AG20443 (cell line): Measurements from ENCODE around the gene LRP1.

ENCODE experiments used
- DNase-seq: peaks from one replicate; pipeline ENCODE4 v3.0.0; 2012; ENCODE audit warnings: low spot score, mixed read lengths

LRP1 gene

DNA sequence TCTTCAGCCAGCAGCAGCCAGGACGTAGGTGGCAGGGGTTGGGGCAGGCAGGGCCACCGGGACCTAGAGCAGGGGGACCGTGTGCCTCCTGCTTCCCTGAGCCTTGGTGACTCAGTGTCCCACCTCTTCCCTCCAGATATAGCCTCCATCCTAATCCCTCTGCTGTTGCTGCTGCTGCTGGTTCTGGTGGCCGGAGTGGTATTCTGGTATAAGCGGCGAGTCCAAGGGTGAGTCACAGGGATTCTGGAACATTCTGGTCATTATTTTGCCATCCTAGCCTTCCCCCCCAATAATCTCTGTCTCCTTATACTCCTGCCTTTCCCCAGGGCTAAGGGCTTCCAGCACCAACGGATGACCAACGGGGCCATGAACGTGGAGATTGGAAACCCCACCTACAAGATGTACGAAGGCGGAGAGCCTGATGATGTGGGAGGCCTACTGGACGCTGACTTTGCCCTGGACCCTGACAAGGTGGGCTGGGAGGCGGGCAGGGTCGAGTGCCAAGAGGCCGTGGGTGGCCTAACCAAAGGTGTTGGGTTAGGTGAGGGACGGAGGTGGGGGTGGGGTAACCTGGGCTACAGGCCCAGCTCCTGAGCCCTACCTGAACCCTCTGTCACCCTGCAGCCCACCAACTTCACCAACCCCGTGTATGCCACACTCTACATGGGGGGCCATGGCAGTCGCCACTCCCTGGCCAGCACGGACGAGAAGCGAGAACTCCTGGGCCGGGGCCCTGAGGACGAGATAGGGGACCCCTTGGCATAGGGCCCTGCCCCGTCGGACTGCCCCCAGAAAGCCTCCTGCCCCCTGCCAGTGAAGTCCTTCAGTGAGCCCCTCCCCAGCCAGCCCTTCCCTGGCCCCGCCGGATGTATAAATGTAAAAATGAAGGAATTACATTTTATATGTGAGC lies 83.8 kb downstream of the LRP1 start:
- no peak for DNase-seq

DNA sequence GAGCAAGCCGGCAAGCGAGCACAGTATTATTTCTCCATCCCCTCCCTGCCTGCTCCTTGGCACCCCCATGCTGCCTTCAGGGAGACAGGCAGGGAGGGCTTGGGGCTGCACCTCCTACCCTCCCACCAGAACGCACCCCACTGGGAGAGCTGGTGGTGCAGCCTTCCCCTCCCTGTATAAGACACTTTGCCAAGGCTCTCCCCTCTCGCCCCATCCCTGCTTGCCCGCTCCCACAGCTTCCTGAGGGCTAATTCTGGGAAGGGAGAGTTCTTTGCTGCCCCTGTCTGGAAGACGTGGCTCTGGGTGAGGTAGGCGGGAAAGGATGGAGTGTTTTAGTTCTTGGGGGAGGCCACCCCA lies 84.4 kb downstream of the LRP1 start:
- DNase-seq, result no peak

DNA sequence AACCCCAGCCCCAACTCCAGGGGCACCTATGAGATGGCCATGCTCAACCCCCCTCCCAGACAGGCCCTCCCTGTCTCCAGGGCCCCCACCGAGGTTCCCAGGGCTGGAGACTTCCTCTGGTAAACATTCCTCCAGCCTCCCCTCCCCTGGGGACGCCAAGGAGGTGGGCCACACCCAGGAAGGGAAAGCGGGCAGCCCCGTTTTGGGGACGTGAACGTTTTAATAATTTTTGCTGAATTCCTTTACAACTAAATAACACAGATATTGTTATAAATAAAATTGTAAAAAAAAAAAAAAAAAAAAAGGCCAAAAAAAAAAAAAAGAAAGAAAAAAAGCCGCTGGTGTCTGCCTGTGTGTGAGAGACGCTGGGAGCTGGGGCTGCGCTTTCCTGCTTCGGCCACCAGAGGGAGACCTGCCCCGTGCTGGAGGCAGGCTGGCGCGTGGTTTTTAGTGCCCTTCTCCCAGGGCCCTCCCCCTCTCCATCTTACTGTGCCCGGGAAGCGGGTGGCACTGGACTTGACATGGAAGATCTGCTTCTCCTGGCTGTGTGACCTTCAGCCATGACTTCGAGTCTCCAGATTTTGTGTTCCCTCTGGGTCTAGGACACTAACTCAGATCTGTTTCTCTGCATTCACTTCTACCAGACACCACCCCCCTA lies 84.9 kb downstream of the LRP1 start:
- peak; percentile 95 for DNase-seq

DNA sequence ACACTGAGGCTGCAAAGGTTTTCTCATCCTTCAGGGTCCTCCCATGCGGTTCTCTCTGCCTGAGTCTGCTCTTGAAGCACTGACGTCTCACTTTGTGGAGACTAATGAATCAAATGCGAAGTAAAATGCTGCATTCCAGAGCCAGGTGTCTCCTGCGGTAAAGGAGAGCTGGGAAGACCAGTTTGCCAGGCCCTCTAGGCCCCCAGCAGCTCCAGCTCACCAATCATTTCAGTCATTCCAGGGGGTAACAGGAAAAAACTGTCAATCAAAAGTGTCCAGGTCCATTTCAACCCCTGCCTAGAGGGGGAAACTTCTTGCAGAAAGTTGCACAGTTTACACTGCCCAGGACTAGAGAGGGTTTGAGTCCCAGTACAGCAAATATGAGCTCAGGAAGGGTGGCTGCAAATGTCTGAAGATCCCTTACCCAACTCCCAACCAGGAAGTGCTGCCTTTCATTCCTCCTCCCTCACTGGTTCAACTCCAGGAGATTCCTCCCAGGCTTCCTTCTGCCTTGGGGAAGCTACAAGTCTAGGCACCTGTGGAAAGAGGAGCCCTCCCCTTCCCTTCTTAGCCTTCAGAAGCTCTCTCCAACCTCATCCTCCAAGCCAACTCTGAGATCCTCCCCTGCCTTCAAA lies 85.6 kb downstream of the LRP1 start:
- no peak for DNase-seq

DNA sequence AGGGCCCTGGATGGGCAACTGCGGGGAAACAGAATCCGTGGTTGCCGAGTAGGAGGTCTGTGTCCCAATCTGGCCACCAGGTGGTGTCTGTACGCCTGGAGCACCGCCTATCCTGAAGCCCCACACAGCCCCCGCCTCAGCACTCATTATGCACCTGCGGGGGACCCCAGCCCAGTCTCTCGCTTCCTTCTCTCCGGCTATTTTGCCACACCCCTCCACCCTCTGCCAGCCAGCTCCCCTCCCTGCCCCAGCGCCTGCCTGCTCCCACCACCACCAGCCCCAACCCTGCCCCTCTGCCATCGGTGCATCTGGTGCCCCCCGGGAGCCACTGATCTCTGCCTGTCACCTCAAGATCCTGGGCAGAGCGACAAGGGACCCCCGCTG lies 86.1 kb downstream of the LRP1 start:
- peak; percentile 69 for DNase-seq

DNA sequence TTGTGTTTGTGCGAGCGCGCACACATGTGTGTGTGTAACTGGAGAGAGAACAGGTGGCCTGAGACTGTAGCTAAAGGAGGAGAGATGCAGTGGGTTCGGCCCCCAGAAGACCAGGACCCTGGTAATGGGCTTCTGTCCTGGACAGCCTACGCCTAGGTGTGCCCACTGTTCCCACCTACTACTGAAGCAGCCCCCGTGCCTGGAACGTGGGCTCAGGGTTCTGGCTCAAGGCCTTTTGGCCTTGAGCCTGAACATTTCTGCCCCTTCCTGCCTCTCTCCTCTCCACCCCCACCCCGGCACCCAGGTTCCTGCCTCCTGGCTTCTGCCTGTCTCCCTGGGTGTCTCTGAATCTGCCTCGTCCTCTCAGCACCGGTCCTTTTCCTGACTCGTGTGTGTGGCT lies 86.8 kb downstream of the LRP1 start:
- no peak for DNase-seq

DNA sequence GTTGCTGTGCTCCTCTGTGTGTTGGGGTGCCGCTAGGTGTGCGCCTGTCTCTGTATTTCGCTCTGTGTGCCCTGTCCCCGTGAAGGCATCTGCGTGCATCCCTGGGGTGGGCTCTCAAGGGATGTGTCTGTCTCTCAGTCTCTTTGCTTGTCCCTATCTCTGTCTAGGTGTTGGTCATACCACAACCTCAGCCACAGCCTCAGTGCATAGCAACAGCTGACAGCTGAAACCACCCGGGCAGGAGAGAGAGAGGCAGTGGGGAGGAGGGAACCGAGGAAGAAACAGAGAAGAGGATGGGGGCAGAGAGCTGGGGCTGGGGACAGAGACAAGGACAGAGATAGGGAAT lies 87.4 kb downstream of the LRP1 start:
- peak; percentile 47 for DNase-seq

DNA sequence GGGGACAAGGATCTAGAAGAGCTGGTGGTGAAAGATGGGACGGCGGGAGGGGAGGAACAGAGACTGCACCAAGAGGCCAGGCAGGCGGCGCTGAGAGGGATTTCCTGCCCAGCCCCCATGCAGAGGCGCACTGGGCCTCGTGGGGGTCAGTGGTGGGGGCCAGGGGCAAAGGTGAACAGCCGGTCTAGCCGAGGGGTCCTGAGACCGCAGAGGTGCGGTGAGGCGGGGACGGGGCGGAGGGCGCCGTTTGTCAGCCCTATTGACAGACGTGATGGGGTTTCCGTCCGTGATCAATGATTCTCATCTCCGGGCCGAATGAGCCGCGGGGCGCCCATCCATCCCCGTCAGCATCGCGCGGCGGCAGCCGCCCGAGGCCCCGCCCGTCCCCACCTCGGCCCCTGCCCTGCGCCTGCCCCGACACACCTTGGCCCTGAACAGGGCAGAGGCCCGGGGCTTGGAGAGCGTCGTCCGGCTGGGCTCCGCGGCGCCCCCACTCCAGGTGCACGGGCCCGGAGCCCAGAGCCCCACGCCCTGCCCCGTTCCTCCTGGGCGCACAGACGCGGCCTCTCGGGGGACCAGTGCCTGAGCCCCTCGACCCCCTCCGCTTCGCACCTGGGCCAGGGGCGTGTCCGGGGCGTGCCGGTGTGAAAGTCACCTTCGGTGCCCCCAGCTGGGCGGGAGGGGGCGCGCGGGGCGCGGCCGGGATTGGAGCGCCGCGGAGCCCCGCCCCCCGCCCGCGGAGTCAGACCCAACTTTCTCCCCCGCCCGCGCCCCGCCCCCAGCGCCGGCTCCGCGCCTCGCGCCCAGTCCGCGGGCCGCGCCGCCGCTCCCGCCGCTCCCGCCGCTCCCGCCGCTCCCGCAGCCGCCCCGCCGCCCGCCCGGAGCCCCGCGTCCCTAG lies 88.0 kb downstream of the LRP1 start, which contains the start of gene NXPH4:
TSS of gene NXPH4 (plus strand) at position 781 of the 898 bp plus-strand sequence. CDS start 176 bp downstream, outside the sequence.
- peak; percentile 73 for DNase-seq

DNA sequence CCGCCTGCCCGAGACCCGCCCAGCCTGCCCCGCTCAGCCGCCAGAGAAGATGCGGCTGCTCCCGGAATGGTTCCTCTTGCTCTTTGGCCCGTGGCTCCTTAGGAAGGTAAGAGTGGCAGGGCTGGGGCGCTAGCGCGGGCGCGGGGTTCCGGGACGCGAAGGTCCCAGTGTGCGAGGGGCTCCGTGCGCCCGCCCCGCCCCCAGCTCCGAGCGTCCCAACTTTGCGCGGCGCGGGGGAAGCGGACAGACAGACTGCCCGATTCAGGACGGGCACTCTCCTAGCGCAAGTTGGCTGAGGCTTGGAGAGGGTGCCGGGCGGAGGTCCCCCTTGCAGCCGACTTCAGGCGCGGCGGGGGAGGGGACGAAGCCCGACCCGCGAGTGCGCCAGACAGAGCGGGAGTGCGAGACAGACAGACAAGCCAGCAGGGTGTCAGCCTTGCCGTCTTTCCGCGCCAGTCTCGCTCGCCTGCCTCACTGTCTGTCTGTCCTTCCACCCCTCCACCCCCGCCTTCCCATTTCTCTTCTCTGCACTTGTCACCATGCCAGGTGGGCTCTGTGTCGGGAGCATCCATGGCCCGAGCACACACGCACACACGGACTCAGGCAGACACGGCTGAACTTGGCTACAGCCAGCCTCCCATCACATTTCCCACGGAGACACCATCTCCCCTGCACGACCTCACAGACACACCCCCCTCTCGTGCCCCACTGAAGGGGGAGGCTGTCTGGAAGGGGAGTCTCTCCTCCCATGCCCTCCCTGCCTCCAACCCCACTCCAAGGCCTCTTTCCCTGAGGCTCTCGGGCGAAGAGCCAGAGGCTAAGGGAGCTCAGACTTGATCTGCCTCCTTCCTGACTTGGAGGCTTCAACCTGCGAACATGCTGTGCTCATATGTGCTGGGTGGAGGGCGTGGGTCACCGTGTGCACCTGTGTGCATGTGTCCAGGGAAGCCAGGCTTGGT lies 88.9 kb downstream of the LRP1 start:
- no peak for DNase-seq

DNA sequence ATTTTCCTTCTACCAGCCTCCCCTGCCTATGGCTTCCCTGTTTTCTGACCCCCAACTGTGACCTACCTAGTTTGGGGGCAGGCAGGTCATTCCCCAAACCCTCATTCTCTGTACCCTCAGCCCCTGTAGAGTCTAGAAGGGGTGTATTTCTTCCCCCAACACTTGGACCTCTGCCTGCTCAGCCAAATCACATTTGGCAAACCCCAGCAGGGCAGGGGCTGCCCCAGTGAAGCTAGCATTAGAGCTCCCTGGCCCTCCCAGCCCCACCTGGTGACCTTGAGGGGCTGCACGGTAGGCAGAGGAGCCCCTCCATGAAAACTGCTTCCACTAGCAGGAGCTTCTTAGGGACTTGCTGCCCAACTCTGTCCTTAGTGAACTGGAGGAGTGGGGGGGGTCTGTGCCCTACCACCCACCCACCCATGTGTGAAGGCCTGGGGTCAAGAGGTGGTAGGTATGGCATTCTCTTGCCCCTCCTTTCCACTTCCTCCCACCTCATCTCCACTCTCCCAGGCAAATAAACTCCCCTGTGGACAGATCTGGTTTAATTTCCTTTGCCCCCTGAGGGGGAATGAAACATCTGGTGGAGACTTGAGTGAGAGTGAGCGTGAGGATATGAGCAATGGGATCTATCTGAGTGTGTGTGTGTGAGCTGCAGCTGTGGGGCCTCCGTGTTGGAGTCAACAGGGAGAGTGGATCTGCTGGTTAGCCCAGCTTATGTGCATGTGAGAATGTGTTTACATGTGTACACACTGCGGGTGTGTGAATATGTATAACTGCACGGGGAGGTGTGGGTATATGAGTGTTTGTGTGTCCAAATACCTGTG lies 90.0 kb downstream of the LRP1 start:
- DNase-seq, result no peak

DNA sequence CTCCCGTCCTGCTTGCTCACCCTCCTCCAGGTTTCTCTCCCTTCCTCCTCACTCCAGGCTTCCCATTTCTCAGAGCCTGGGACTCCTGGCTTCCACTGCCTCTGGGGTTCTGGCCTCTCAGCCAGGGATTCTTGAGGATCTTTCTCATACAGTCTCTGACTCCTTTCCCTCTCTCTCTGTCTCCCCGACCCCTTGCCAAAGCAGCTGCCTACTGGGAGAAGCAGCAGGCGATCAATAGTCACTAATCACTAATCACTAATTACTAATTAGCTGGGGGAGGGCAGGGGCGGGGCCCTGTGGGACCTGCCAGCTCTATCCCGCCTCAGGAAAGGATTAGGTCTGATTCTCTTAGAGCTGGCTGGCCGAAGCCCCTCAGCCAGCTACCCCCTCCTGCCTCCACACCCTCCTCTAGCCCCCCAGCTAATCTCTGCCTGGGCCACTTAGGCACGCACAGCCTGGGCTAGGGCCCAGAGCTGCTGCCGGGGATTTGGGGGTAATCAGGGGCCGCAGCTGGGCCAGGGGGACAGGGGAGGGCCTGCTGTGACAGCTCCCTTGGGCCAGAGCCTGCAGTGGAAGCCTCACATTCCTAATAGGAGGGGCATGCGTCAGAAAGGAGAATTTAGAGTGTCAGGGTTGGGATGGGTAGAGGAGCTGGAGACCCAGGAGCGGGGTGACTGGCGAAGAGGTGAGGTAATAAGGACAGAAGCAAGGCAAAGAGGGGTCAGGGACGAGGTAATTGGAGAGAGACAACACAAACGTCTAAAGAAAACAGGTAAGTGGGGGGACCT lies 91.1 kb downstream of the LRP1 start:
- DNase-seq, result no peak

DNA sequence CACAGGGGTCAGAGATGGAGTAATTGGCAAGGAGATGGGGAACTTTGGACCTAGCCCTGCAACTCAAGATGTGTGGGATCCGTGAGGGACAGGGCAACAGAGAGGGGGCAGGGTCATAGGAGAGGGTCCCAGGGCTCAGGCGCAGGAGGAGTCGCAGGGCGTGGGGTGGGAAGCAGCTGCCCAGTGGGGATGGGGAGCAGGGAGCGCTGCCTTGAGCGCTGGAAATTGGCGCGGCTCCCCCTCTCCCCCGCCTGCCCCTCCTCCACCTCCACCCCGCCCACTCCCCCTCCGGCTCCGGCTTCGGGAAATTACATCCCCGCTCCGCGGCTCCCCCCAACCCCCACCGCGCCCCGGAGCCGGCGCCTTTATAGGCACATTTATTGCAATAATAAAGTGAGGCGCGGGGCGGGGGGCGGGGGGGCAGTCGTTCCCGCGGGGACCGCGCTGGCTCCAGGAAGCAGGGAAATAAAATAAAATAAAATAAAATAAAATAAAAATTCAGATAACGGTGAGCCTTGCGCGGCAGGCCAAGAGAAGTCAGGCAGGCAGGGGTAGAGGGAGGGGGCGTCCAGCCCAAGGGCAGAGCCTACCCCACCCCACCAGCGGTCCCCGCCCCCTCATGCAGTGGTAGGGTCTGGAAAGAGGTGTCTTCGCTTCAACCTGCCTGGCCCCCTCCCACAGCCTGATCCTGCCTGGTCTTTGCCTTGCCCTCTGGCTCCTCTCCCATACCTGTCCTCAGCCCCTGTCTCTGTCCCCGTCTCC lies 91.9 kb downstream of the LRP1 start:
- no peak for DNase-seq

DNA sequence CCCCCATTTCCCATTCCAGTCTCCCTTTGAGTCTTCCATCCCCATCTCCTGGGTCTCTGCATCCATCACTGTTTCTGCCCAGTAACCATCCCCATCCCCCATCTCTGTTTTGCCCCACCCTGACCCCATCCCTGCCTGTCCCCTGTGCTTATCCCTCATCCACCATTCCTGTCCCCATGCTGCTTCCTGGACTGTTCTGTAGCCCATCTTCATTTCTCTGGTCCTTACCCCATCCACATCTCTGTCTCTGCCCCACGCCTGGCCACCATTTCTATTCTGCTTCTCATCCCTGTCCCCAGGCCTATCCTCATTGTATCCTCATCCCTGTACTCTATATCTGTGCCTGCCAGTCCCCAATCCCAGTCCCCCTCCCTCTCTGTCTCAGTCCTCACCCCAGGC lies 92.5 kb downstream of the LRP1 start:
- DNase-seq, result no peak

DNA sequence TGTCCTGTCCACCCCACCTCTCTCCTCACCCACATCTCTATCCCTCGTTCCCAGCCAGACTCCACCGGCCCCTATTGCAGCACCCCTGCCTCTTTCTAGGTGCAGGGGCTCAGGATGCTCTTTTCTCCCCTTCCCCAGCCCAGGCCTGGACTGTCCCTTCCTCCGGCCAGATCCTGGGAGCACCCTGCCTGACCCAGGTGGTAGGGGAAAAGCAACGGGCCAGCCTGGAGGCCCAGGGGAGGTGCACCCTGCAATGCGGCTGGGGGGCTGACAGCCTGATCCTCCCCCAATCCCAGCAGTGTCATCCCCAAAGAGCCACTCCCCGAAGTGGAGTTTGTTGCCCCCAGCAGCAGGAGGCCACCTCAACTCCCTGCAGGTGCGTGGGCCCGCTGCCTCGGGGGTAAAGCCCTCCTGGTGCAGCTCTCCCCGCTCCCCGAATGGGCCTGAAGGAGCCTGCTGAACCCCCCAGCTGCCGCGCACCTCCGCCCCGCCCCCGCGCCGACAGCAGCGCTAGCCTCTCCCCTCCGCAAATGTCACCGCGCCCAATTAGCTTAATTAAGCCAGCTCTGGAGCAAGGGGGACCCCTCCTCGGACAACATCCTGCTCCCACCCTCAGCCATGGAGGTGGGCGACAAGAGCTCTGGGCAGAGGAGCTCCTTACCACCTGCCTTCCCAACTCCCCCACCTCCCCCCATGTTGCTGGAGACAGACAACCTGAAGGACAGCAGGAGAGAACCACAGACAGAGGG lies 93.1 kb downstream of the LRP1 start:
- DNase-seq, result no peak

DNA sequence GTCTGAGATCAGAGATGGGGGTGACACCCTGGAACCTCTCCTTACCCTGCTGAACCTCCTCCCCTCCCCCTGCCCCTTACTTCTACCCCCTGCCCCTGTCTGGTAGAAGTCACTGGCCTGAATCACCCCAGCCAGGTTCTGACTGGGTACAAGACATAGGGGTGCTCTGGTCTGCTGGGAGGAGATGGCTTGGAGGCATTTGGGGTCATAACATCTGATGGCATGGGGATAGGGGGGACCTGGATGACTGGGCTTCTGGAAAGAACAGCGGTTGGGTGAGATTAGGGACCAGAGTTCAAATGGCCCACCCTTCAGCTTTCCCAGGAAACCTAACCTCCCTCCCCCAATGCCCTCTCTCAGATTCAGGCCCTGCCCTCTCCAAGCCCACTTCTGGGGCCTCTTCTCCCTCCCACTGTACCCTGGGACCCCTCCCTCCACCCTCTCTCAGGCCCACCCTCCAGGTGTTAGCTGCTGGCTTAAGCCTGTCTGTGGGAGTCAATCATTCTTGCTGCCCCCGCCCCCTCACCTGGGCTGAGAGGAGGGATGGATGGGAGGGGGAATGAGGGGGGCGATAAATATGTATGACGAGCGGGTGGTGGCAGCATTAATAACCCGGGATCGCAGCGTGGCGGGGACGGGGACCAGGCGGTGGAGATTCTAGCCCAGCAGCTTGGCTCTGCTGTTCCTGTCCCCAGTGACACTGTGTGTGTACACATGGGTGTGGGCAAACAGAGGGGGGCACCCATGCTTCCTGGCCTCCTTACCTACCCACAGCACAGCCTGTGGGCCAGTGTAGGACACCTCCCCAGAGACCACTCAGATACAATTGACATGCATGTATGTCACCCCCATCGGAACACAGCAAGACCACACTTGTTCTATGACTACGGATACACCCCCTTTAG lies 94.3 kb downstream of the LRP1 start:
- no peak for DNase-seq
